CD4-positive, alpha-beta T cell (primary cell): ENCODE results near the gene TPPP. TPM values are rescaled to one million over a fixed set of nuclear protein-coding genes. Genes with fewer than 3 reads are reported as not detected.

ENCODE experiments used
- ATAC-seq: fragments of 200-7000 bp; cut with Tn5 transposase; one replicate; pipeline ENCODE4 v1.10.0; 2022; ENCODE audit warnings: mild to moderate bottlenecking; ENCODE audit not compliant: poor library complexity
- CTCF ChIA-PET: fragments of 350-600 bp; sonication (Branson Sonifier 250); formaldehyde crosslinking; loops from one replicate; lab custom pipeline; 2021; ENCODE audit warnings: antibody characterized with exemption, inconsistent platforms; lab: Charles Lee
- POLR2A ChIA-PET: fragments of 350-600 bp; sonication (Branson Sonifier 250); formaldehyde crosslinking; loops from one replicate; lab custom pipeline; 2021; ENCODE audit warnings: antibody characterized with exemption, inconsistent platforms; lab: Charles Lee
- DNase-seq, 14 experiments: peaks; one replicate each; pipeline ENCODE4 v3.0.0-alpha.2; 2013 to 2020; ENCODE audit warnings: mixed read lengths in 2 of 14
- H3K27ac ChIP-seq, 2 donors: one replicate each; pipeline versions ENCODE4 v1.5.1 to v1.7.0; 2013; ENCODE audit warnings: low read length in 2 of 2, low read depth in 1 of 2, mild to moderate bottlenecking in 1 of 2
- H3K27me3 ChIP-seq, 2 experiments: 1 replicate in 1 of 2; 2 replicates in 1 of 2; pipeline versions ENCODE4 v1.6.1 to v1.7.0; 2013; ENCODE audit warnings: low read length in 2 of 2, control low read depth in 1 of 2, mild to moderate bottlenecking in 1 of 2, moderate library complexity in 1 of 2; ENCODE audit not compliant: insufficient read depth in 2 of 2, control insufficient read depth in 1 of 2
- H3K36me3 ChIP-seq: one replicate; pipeline ENCODE4 v1.6.1; 2013; ENCODE audit warnings: low read length, control low read depth; ENCODE audit not compliant: insufficient read depth
- H3K4me1 ChIP-seq: one replicate; pipeline ENCODE4 v1.6.1; 2013; ENCODE audit warnings: low read length, control low read depth; ENCODE audit not compliant: insufficient read depth
- H3K4me3 ChIP-seq: one replicate; pipeline ENCODE4 v1.5.1; 2013; ENCODE audit warnings: mild to moderate bottlenecking, low read length, moderate library complexity
- H3K9me3 ChIP-seq, 2 experiments: 1 replicate in 1 of 2; 2 replicates in 1 of 2; pipeline versions ENCODE4 v1.6.1 to v1.7.0; 2013; ENCODE audit warnings: low read length in 2 of 2, mild to moderate bottlenecking in 2 of 2, control low read depth in 1 of 2, moderate library complexity in 1 of 2; ENCODE audit not compliant: control insufficient read depth in 1 of 2, insufficient read depth in 1 of 2
- H3K27ac Mint-ChIP-seq: one replicate; pipeline ENCODE4 v1.8.0; 2020; ENCODE audit warnings: mixed read lengths
- H3K27me3 Mint-ChIP-seq: one replicate; pipeline ENCODE4 v1.8.0; 2021; ENCODE audit warnings: mixed read lengths
- H3K36me3 Mint-ChIP-seq: one replicate; pipeline ENCODE4 v1.8.0; 2021; ENCODE audit warnings: low read depth, mixed read lengths
- H3K4me1 Mint-ChIP-seq: one replicate; pipeline ENCODE4 v1.8.0; 2021; ENCODE audit warnings: low read depth, mixed read lengths
- H3K4me3 Mint-ChIP-seq: one replicate; pipeline ENCODE4 v1.8.0; 2020; ENCODE audit warnings: mild to moderate bottlenecking, mixed read lengths
- H3K9me3 Mint-ChIP-seq: one replicate; pipeline ENCODE4 v1.8.0; 2020; ENCODE audit warnings: mixed read lengths
- intact Hi-C, 2 experiments: fragments of 100-400 bp; cut with DNase I in 1 of 2; cut with micrococcal nuclease in 1 of 2; formaldehyde crosslinking; loops; one replicate each; pipeline versions ENCODE4 v1.15.1 to v1.9.0; 2023 to 2025; cut with DNase I, micrococcal nuclease
- total RNA-seq, 174 experiments: library from RNA in 2 of 174; stranded (reverse) in 2 of 174; gene quantifications; one replicate each; pipeline ENCODE4 v1.2.3 and lab custom pipeline; 2021 to 2026
- TF ChIP-seq, protein P1 (sequence below): fragments of 200-600 bp; IDR thresholded peaks from one replicate; pipeline ENCODE4 v1.8.0; 2022; ENCODE audit warnings: antibody characterized with exemption, mild to moderate bottlenecking

The TPPP gene
- total RNA-seq, 2 experiments from 2014 or later = 8.2 to 8.5 TPM

DNA sequence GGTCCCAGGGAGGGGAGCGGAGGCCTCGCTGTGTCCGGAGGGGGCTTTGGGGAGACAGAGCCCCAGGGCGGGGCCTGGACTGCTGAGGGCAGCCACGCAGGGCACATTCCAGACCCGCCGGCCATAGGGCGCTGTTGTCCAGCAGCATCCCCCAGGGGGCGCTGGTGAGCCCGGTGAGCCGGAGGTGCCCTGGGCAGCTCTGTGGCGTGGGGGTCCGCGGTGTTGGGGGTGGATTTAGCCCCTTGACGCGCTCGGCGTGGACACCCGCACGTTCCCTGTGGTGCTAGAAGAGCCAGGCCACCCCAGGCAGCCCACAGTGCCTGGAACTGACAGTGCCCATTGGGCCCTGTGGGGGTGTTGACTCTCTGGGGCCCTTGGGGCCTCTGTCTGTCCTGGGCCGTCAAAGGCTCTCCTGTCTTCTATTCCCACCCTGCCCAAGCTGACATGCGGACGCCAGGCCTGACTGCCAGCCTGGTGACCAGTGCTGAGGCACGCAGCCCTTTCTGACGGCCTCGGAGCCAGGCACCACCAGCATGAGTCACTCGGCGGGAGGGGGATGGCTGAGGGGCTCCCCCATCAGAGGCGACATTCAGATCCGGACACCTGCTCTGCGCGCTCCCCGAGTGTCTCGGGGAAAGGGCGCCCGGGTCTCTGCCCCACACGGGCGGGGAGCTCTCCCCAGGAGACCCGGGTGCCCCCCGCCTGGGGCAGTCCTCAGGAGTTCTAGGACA is 23.9 kb downstream of the TPPP start:
- Histone ChIP-seq H3K4me3 (no peak overlapping the region), H3K36me3 (peaks cover 2% of the 10 kb centered on the region), H3K9me3 (no peaks in the 10 kb centered on the region), H3K4me1 (peaks cover 33% of the 10 kb centered on the region), H3K27me3 (no peaks in the 10 kb centered on the region), H3K27ac (no peak overlapping the region)
- ChIA-PET CTCF (interaction anchor here (0.7 to 2.1 kb wide), 4 partner anchors 13 to 235 kb away, joined by 3 to 7 read pairs (median 4); no protein-coding TSS in a partner anchor), POLR2A (interaction anchor here (1.0 kb wide), 1 partner anchor 471 kb away, joined by 3 read pairs; no protein-coding TSS in a partner anchor)
- intact Hi-C loops = no loop called here
- Mint-ChIP-seq H3K27me3 (peaks cover 6% of the 10 kb centered on the region), H3K36me3 (peaks cover 21% of the 10 kb centered on the region), H3K27ac (no peak overlapping the region), H3K4me3 (no peak overlapping the region), H3K9me3 (no peaks in the 10 kb centered on the region), H3K4me1 (peaks cover 9% of the 10 kb centered on the region)
- DNase-seq (peak in 10 of 14 experiments; percentile 26 to 69 (median 40)), ATAC-seq (no peak)
- TF ChIP-seq, protein P1, sequence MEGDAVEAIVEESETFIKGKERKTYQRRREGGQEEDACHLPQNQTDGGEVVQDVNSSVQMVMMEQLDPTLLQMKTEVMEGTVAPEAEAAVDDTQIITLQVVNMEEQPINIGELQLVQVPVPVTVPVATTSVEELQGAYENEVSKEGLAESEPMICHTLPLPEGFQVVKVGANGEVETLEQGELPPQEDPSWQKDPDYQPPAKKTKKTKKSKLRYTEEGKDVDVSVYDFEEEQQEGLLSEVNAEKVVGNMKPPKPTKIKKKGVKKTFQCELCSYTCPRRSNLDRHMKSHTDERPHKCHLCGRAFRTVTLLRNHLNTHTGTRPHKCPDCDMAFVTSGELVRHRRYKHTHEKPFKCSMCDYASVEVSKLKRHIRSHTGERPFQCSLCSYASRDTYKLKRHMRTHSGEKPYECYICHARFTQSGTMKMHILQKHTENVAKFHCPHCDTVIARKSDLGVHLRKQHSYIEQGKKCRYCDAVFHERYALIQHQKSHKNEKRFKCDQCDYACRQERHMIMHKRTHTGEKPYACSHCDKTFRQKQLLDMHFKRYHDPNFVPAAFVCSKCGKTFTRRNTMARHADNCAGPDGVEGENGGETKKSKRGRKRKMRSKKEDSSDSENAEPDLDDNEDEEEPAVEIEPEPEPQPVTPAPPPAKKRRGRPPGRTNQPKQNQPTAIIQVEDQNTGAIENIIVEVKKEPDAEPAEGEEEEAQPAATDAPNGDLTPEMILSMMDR = peak; percentile 79

DNA sequence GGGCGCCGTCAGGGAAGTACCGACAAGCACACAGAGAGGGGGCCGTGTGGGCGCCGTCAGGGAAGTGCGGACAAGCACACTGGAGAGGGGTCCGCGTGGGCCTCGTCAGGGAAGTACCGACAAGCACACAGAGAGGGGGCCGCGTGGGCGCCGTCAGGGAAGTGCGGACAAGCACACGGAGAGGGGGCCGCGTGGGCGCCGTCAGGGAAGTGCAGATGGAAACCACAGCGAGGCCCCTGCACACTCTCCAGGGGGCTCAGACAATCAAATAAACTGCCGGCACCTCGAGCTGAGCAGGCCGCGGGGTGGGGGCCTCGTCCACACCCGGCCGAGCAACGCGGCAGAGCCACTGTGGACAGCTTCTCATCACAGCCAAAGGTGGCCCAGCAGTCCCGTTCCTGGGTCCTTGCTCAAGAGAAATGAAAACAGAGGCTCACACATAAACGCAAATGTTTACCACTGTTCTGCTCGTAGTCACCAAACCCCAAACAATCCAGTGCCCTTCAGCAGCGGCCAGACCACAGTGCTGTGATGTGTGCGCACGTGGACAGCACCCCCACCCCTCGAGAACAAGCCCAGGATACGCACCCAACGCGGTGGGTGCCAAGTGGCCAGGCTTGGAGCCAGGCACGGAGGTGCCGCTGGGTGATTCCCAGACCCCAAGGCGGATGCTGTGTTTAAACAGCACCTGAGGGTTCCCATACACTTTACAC is 24.7 kb downstream of the TPPP start:
- H3K27ac ChIP-seq = no peak overlapping the region
- peaks cover 26% of the 10 kb centered on the region for H3K4me1 ChIP-seq
- no peak overlapping the region for H3K4me3 ChIP-seq
- Mint-ChIP-seq H3K27me3 (peaks cover 6% of the 10 kb centered on the region), H3K4me3 (no peak overlapping the region), H3K9me3 (no peaks in the 10 kb centered on the region), H3K36me3 (peaks cover 28% of the 10 kb centered on the region), H3K4me1 (peaks cover 9% of the 10 kb centered on the region), H3K27ac (no peak overlapping the region)
- H3K36me3 ChIP-seq = peaks cover 7% of the 10 kb centered on the region
- CTCF ChIA-PET = interaction anchor here (2.1 kb wide), 1 partner anchor 236 kb away, joined by 7 read pairs; no protein-coding TSS in a partner anchor
- TF ChIP-seq, protein P1 = no peak
- peaks cover 0 to 1% of the 10 kb centered on the region in 2 experiments for H3K9me3 ChIP-seq
- POLR2A ChIA-PET = interaction anchor here (1.0 kb wide), 1 partner anchor 472 kb away, joined by 3 read pairs; no protein-coding TSS in a partner anchor
- no peak for DNase-seq
- intact Hi-C loops = no loop called here
- H3K27me3 ChIP-seq = no peaks in the 10 kb centered on the region
- ATAC-seq = no peak

DNA sequence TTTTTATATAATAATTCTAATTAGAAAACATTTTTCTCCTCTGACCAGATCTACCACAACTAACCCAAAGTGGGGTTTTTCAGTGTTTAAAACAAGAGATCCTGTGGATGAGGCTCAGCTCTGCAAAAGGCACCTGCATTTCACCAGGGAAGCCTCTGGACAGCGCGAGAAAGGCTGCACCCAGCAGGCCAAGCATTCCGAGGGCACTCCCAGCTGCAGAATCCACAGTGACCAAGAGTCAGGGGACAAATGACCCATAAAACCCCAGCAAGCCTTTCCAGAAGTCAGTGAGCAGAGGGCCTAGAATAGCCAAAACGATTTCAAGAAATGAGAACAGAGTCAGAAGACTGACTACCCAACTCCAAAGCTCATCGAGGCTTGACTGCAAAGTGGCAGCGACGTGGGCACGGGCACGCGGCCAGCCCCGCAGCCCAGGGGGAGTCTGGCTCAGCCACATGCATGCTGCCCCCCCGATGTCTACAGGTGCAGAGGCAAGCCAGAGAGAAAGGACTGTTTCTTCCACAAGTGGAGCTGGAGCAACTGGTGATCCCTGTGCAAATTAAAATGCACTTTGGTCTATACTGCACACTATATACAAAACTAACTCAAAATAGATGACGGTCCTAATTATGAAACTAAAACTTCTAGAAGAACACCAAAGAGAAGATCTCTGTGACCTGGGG is 26.2 kb downstream of the TPPP start:
- Histone ChIP-seq H3K9me3 (peaks cover 0 to 13% of the 10 kb centered on the region in 2 experiments), H3K4me1 (peaks cover 11% of the 10 kb centered on the region), H3K27me3 (no peaks in the 10 kb centered on the region), H3K4me3 (no peak overlapping the region), H3K27ac (no peak overlapping the region), H3K36me3 (peaks cover 11% of the 10 kb centered on the region)
- ChIA-PET POLR2A (no interaction called here), CTCF (no interaction called here)
- H3K27me3 Mint-ChIP-seq = no peaks in the 10 kb centered on the region
- H3K4me3 Mint-ChIP-seq = peak overlapping the region; percentile 13
- ATAC-seq (no peak), DNase-seq (peak in 1 of 14 experiments; percentile 1)
- TF ChIP-seq, protein P1 = no peak
- no peaks in the 10 kb centered on the region for H3K4me1 Mint-ChIP-seq
- intact Hi-C loops = no loop called here
- no peak overlapping the region for H3K27ac Mint-ChIP-seq
- H3K9me3 Mint-ChIP-seq = no peaks in the 10 kb centered on the region
- peaks cover 23% of the 10 kb centered on the region for H3K36me3 Mint-ChIP-seq
